ENCODE results near the gene KLKB1.
"Not testable (repeated sequence)": the region's sequence is repeated elsewhere in the genome, so short reads cannot be mapped to it uniquely, and the experiment has no call there.

DNA sequence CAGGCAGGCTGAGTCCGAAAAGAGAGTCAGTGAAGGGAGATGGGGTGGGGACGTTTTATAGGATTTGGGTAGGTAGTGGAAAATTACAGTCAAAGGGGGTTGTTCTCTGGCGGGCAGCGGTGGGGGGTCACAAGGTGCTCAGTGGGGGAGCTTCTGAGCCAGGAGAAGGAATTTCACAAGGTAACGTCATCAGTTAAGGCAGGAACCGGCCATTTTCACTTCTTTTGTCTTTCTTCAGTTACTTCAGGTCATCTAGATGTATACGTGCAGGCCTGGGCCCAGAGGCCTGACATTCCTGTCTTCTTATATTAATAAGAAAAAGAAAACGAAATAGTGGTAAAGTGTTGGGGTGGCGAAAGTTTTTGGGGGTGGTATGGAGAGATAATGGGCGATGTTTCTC is 14.7 kb downstream of the KLKB1 start:
- not testable (repeated sequence) for TF ChIP-seq CTCF (IDR thresholded peaks at IDR 0.05); ZFX (IDR thresholded peaks at IDR 0.05; ENCODE audit: borderline replicate concordance)
